Astrocyte (in vitro differentiated cells and primary cell): ENCODE measurements around the gene NRG3. TPM values are rescaled to one million over a fixed set of nuclear protein-coding genes. Genes with fewer than 3 reads are reported as not detected.

Source experiments
- DNase-seq: peaks from one replicate; pipeline ENCODE4 v3.0.0-alpha.2; 2010; ENCODE audit warnings: low read depth
- FAIRE-seq: peaks from 2 replicates; lab custom pipeline; 2011; peaks lifted over from hg19 to GRCh38; lab: Jason Lieb, UNC
- H2AFZ ChIP-seq: 2 replicates; pipeline ENCODE4 v1.6.0; 2012; ENCODE audit warnings: low read depth, low read length, inconsistent platforms
- H3K27ac ChIP-seq: 2 replicates; pipeline ENCODE4 v1.5.1; 2011; ENCODE audit warnings: low read depth, low read length, inconsistent platforms
- H3K27me3 ChIP-seq: 2 replicates; pipeline ENCODE4 v1.6.0; 2011; ENCODE audit warnings: low read length, inconsistent platforms; ENCODE audit not compliant: insufficient read depth
- H3K36me3 ChIP-seq: 2 replicates; pipeline ENCODE4 v1.5.1; 2011; ENCODE audit warnings: low read length, inconsistent platforms; ENCODE audit not compliant: insufficient read depth
- H3K4me1 ChIP-seq: 2 replicates; pipeline ENCODE4 v1.5.1; 2011; ENCODE audit warnings: low read length, inconsistent platforms; ENCODE audit not compliant: insufficient read depth
- H3K4me2 ChIP-seq: 2 replicates; pipeline ENCODE4 v1.6.0; 2012; ENCODE audit warnings: low read length, inconsistent platforms
- H3K4me3 ChIP-seq: 2 replicates; pipeline ENCODE4 v1.5.1; 2011; ENCODE audit warnings: low read depth, mild to moderate bottlenecking, low read length, inconsistent platforms; ENCODE audit not compliant: insufficient read depth
- H3K79me2 ChIP-seq: 2 replicates; pipeline ENCODE4 v1.6.0; 2012; ENCODE audit warnings: mild to moderate bottlenecking, low read length, inconsistent platforms; ENCODE audit not compliant: insufficient read depth
- H3K9ac ChIP-seq: 2 replicates; pipeline ENCODE4 v1.6.0; 2012; ENCODE audit warnings: mild to moderate bottlenecking, low read length, inconsistent platforms
- H3K9me3 ChIP-seq: 2 replicates; pipeline ENCODE4 v1.5.1; 2012; ENCODE audit warnings: low read depth, mild to moderate bottlenecking, low read length, inconsistent platforms; ENCODE audit not compliant: insufficient read depth
- H4K20me1 ChIP-seq: 2 replicates; pipeline ENCODE4 v1.6.0; 2012; ENCODE audit warnings: low read length, inconsistent platforms; ENCODE audit not compliant: insufficient read depth
- H3K27ac Mint-ChIP-seq: one replicate; pipeline ENCODE4 v1.8.0; 2021; ENCODE audit warnings: mild to moderate bottlenecking, mixed read lengths; ENCODE audit not compliant: unreplicated experiment
- H3K27me3 Mint-ChIP-seq: one replicate; pipeline ENCODE4 v1.8.0; 2021; ENCODE audit warnings: low read depth, mixed read lengths; ENCODE audit not compliant: unreplicated experiment
- H3K36me3 Mint-ChIP-seq: one replicate; pipeline ENCODE4 v1.8.0; 2021; ENCODE audit warnings: low read depth, mixed read lengths; ENCODE audit not compliant: unreplicated experiment
- H3K4me1 Mint-ChIP-seq: one replicate; pipeline ENCODE4 v1.8.0; 2021; ENCODE audit warnings: low read depth, mixed read lengths; ENCODE audit not compliant: unreplicated experiment
- H3K4me3 Mint-ChIP-seq: one replicate; pipeline ENCODE4 v1.8.0; 2021; ENCODE audit warnings: mild to moderate bottlenecking, moderate library complexity, mixed read lengths; ENCODE audit not compliant: unreplicated experiment
- H3K9me3 Mint-ChIP-seq: one replicate; pipeline ENCODE4 v1.8.0; 2021; ENCODE audit warnings: mild to moderate bottlenecking, mixed read lengths; ENCODE audit not compliant: unreplicated experiment
- EZH2 ChIP-seq: IDR thresholded peaks from 2 replicates; pipeline ENCODE4 v1.6.1; 2012; ENCODE audit warnings: mild to moderate bottlenecking, low read length, inconsistent platforms; ENCODE audit not compliant: insufficient read depth
- total RNA-seq: library from RNA; stranded (reverse); gene quantifications from 2 replicates; pipeline ENCODE4 v1.2.1, GENCODE V29; 2021
- TF ChIP-seq, protein P1 (sequence below): IDR thresholded peaks from 2 replicates; pipeline ENCODE4 v1.5.1; 2011; ENCODE audit warnings: low read depth, mild to moderate bottlenecking, inconsistent platforms, low read length, moderate library complexity; ENCODE audit not compliant: insufficient read depth

NRG3 gene
- total RNA-seq, 1 donor from 2014 or later: 2.1 TPM

DNA sequence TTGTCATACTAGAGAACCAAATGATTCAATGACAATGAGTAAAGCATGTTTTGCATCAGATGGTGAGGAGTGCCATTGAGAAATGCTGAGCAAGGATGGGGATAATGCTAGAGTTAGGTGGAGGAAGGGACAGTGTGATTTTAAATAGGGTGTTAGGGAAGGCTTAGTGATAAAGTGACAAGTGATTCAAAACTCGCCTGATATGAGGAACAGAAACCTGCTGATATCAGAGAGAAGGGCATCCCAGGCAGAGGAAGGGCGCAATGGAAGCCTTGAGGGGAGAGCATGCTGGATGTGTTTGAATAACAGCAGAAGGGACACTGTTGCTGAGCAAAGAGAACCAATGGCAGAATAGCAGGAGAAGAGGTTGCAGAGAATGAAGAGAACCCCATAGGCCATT, 196.2 kb downstream of the NRG3 start:
- no peak overlapping the region for H3K4me3 ChIP-seq
- H3K79me2 ChIP-seq: no peaks in the 10 kb centered on the region
- no peaks in the 10 kb centered on the region for H3K9me3 ChIP-seq
- no peak for DNase-seq
- H2AFZ ChIP-seq: no peak overlapping the region
- Mint-ChIP-seq H3K4me3 (no peak overlapping the region), H3K36me3 (no peaks in the 10 kb centered on the region), H3K27ac (no peak overlapping the region), H3K27me3 (no peaks in the 10 kb centered on the region), H3K9me3 (no peaks in the 10 kb centered on the region), H3K4me1 (peaks cover 10% of the 10 kb centered on the region)
- H3K27me3 ChIP-seq: no peaks in the 10 kb centered on the region
- no peaks in the 10 kb centered on the region for H3K4me1 ChIP-seq
- H3K36me3 ChIP-seq: no peaks in the 10 kb centered on the region
- no peaks in the 10 kb centered on the region for H4K20me1 ChIP-seq
- H3K27ac ChIP-seq: no peak overlapping the region
- H3K9ac ChIP-seq: no peak overlapping the region
- no peak for FAIRE-seq
- no peak overlapping the region for H3K4me2 ChIP-seq
- TF ChIP-seq, protein P1, sequence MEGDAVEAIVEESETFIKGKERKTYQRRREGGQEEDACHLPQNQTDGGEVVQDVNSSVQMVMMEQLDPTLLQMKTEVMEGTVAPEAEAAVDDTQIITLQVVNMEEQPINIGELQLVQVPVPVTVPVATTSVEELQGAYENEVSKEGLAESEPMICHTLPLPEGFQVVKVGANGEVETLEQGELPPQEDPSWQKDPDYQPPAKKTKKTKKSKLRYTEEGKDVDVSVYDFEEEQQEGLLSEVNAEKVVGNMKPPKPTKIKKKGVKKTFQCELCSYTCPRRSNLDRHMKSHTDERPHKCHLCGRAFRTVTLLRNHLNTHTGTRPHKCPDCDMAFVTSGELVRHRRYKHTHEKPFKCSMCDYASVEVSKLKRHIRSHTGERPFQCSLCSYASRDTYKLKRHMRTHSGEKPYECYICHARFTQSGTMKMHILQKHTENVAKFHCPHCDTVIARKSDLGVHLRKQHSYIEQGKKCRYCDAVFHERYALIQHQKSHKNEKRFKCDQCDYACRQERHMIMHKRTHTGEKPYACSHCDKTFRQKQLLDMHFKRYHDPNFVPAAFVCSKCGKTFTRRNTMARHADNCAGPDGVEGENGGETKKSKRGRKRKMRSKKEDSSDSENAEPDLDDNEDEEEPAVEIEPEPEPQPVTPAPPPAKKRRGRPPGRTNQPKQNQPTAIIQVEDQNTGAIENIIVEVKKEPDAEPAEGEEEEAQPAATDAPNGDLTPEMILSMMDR: no peak
- TF ChIP-seq EZH2: no peak

GRCh38 chr10:82072124-82072523, 197.1 kb downstream of the NRG3 start:
- FAIRE-seq (no peak), DNase-seq (no peak)
- Histone ChIP-seq H2AFZ (no peak overlapping the region), H3K4me2 (no peak overlapping the region), H3K79me2 (no peaks in the 10 kb centered on the region), H3K27ac (no peak overlapping the region), H3K27me3 (no peaks in the 10 kb centered on the region), H3K36me3 (no peaks in the 10 kb centered on the region), H3K4me1 (no peaks in the 10 kb centered on the region), H3K4me3 (no peak overlapping the region), H3K9ac (no peak overlapping the region), H4K20me1 (no peaks in the 10 kb centered on the region), H3K9me3 (no peaks in the 10 kb centered on the region)
- Mint-ChIP-seq H3K4me1 (peaks cover 10% of the 10 kb centered on the region), H3K36me3 (no peaks in the 10 kb centered on the region), H3K9me3 (no peaks in the 10 kb centered on the region), H3K27ac (no peak overlapping the region), H3K4me3 (no peak overlapping the region), H3K27me3 (no peaks in the 10 kb centered on the region)
- no peak for TF ChIP-seq EZH2
- TF ChIP-seq, protein P1: no peak

DNA sequence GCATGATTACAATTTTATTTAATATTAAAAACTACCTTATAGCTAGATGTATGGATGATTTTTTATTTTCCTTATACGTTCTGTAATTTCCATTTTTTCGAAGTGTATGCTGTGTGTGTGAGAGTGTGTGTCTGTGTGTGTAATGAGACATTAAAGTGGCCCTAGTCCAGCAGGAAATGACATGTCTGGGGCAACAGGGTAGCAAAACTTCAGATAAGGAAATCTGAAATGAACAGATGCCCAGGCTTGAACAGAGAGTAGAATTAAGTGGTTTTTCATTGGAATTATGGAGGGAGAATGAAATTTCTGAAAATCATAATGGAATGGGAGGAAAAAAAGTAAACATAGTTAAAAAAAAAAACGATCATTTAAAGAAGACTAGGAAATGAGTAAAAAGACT, 200.6 kb downstream of the NRG3 start:
- H3K4me1 ChIP-seq: no peaks in the 10 kb centered on the region
- FAIRE-seq (no peak), DNase-seq (no peak)
- H3K4me3 ChIP-seq: no peak overlapping the region
- Mint-ChIP-seq H3K4me3 (no peak overlapping the region), H3K27me3 (no peaks in the 10 kb centered on the region), H3K9me3 (no peaks in the 10 kb centered on the region), H3K4me1 (no peaks in the 10 kb centered on the region), H3K36me3 (no peaks in the 10 kb centered on the region), H3K27ac (no peak overlapping the region)
- H2AFZ ChIP-seq: no peak overlapping the region
- no peak overlapping the region for H3K27ac ChIP-seq
- no peaks in the 10 kb centered on the region for H3K36me3 ChIP-seq
- TF ChIP-seq, protein P1: no peak
- TF ChIP-seq EZH2: no peak
- H3K4me2 ChIP-seq: no peak overlapping the region
- no peaks in the 10 kb centered on the region for H3K9me3 ChIP-seq
- H3K9ac ChIP-seq: no peak overlapping the region
- H3K79me2 ChIP-seq: no peaks in the 10 kb centered on the region
- no peaks in the 10 kb centered on the region for H4K20me1 ChIP-seq
- H3K27me3 ChIP-seq: no peaks in the 10 kb centered on the region
